Gastrocnemius medialis (tissue), 4 donors: ENCODE results near the gene MRPL4.

ENCODE experiments used
- POLR2A ChIP-seq, 2 donors: fragments of 450-650 bp; IDR thresholded peaks; one replicate each; pipeline ENCODE4 v1.6.1; 2017; ENCODE audit warnings: antibody characterized with exemption in 2 of 2, mild to moderate bottlenecking in 2 of 2, moderate library complexity in 2 of 2
- TF ChIP-seq, protein P1 (sequence below), 5 experiments: fragments of 450-650 bp in 3 of 5; fragments of 200-600 bp in 2 of 5; sonication (generic) in 2 of 5; IDR thresholded peaks in 4 of 5; conservative IDR thresholded peaks in 1 of 5; 1 replicate in 4 of 5; 2 replicates in 1 of 5; pipeline ENCODE4 v1.5.1; 2016 to 2019; ENCODE audit warnings: antibody characterized with exemption in 5 of 5, mild to moderate bottlenecking in 3 of 5, moderate library complexity in 3 of 5

DNA sequence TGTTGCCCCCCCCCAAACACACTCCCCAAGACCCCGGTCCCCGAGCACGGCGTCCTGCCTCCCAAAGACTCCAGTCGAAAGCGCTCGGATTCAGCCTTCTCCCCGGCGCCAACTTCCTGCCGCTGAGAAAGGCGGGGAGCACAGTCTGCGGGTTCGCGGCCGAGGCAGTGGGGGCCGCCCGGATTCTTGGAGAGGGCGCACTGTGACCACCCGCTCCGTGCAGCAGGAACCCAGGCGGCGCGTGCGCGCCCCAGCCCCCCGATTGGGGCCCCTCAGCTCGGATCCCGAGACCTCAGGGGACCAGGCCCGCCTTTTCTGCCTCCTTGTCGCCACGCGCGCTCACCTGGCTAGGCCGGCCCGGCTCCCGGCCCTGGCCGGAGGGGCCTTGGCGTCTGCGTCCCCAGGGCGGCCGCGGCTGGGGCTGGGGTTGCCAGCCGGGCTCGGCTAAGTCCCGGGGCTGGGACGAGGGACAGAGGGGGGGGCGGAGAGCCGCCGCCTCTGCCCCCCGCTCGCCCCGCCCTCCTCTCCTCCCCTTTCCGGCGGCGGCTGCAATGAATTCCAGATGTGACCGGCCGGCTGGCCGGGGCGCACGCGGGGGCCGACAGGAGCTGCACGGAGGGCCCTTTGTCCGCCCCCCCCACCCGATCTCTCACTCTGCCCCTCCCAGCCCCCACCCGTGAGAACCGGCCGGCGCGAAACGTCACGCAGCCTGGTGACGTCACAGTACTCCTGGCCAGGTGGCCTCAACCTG is 21.0 kb upstream of the MRPL4 start, which contains the start of gene S1PR2:
- TF ChIP-seq, protein P1, sequence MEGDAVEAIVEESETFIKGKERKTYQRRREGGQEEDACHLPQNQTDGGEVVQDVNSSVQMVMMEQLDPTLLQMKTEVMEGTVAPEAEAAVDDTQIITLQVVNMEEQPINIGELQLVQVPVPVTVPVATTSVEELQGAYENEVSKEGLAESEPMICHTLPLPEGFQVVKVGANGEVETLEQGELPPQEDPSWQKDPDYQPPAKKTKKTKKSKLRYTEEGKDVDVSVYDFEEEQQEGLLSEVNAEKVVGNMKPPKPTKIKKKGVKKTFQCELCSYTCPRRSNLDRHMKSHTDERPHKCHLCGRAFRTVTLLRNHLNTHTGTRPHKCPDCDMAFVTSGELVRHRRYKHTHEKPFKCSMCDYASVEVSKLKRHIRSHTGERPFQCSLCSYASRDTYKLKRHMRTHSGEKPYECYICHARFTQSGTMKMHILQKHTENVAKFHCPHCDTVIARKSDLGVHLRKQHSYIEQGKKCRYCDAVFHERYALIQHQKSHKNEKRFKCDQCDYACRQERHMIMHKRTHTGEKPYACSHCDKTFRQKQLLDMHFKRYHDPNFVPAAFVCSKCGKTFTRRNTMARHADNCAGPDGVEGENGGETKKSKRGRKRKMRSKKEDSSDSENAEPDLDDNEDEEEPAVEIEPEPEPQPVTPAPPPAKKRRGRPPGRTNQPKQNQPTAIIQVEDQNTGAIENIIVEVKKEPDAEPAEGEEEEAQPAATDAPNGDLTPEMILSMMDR (IDR thresholded peaks at IDR 0.05 in 4 of 5, conservative IDR thresholded peaks at IDR 0.05 in 1 of 5), result no peak
- TF ChIP-seq POLR2A (IDR thresholded peaks at IDR 0.05), result peak in 1 of 2 donors; percentile 6
